Measurements from ENCODE around the gene COL12A1.

DNA sequence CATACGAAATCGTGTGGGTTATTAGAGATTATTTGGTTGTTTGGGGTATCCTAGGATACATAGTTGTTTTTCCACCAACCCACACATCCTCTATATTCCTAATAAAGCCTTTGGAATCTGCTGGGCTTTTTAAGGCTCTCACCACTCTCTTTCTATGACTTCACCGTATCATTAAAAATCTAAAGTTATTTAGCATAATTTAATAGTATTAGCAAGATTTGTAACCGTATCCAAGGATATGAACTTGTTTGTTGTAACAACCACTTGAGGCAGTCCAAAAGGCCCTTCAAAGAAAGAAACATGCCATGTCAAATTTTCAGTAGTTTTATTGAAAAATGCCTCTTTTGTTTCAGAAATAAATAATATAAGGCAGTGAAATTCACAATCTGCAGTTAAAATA lies 121.8 kb downstream of the COL12A1 start:
- no peak for TF ChIP-seq POLR2A (IDR thresholded peaks at IDR 0.05)
- TF ChIP-seq, protein P1, sequence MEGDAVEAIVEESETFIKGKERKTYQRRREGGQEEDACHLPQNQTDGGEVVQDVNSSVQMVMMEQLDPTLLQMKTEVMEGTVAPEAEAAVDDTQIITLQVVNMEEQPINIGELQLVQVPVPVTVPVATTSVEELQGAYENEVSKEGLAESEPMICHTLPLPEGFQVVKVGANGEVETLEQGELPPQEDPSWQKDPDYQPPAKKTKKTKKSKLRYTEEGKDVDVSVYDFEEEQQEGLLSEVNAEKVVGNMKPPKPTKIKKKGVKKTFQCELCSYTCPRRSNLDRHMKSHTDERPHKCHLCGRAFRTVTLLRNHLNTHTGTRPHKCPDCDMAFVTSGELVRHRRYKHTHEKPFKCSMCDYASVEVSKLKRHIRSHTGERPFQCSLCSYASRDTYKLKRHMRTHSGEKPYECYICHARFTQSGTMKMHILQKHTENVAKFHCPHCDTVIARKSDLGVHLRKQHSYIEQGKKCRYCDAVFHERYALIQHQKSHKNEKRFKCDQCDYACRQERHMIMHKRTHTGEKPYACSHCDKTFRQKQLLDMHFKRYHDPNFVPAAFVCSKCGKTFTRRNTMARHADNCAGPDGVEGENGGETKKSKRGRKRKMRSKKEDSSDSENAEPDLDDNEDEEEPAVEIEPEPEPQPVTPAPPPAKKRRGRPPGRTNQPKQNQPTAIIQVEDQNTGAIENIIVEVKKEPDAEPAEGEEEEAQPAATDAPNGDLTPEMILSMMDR (IDR thresholded peaks at IDR 0.05): no peak
